GM18951 (cell line): Measurements from ENCODE around the gene SLCO4A1.

Source experiments
- POLR2A ChIP-seq: IDR thresholded peaks from 4 replicates; pipeline ENCODE4 v1.6.1; 2011; ENCODE audit warnings: mild to moderate bottlenecking; ENCODE audit not compliant: insufficient read length, insufficient read depth; ENCODE audit errors: extremely low read depth
- in situ Hi-C: fragments of 300-500 bp; cut with MboI; formaldehyde crosslinking; loops from one replicate; pipeline ENCODE4 v1.12.0; 2022; ENCODE audit warnings: low sequenced_read_pairs, mixed read lengths, inconsistent platforms; ENCODE audit not compliant: unreplicated experiment

Gene SLCO4A1

GRCh38 chr20:62603021-62603906, 39.0 kb upstream of the SLCO4A1 start:
- in situ Hi-C loops = no loop called here
- TF ChIP-seq POLR2A = no peak

- TF ChIP-seq POLR2A = no peak
- in situ Hi-C loops = no loop called here
Observed at GRCh38 chr20:62603907-62604785, 38.2 kb upstream of the SLCO4A1 start.

- no peak for TF ChIP-seq POLR2A
- in situ Hi-C loops = no loop called here
Observed at GRCh38 chr20:62604796-62605195, 37.5 kb upstream of the SLCO4A1 start.

GRCh38 chr20:62605236-62605943, 36.9 kb upstream of the SLCO4A1 start:
- TF ChIP-seq POLR2A = no peak
- in situ Hi-C loops = no loop called here

GRCh38 chr20:62606016-62606415, 36.3 kb upstream of the SLCO4A1 start:
- in situ Hi-C loops = no loop called here
- no peak for TF ChIP-seq POLR2A

- TF ChIP-seq POLR2A = no peak
- in situ Hi-C loops = no loop called here
Observed at GRCh38 chr20:62606551-62607201, 35.6 kb upstream of the SLCO4A1 start.

- TF ChIP-seq POLR2A = no peak
- in situ Hi-C loops = no loop called here
Observed at GRCh38 chr20:62607366-62608217, 34.7 kb upstream of the SLCO4A1 start.

- in situ Hi-C loops = no loop called here
- TF ChIP-seq POLR2A = no peak
Observed at GRCh38 chr20:62608218-62608565, 34.1 kb upstream of the SLCO4A1 start.

GRCh38 chr20:62609279-62609720, 33.0 kb upstream of the SLCO4A1 start:
- in situ Hi-C loops = no loop called here
- TF ChIP-seq POLR2A = no peak

- no peak for TF ChIP-seq POLR2A
- in situ Hi-C loops = no loop called here
Observed at GRCh38 chr20:62609811-62610757, 32.2 kb upstream of the SLCO4A1 start.

- TF ChIP-seq POLR2A = no peak
- in situ Hi-C loops = no loop called here
Observed at GRCh38 chr20:62611012-62611411, 31.3 kb upstream of the SLCO4A1 start.

GRCh38 chr20:62611819-62612218, 30.5 kb upstream of the SLCO4A1 start:
- in situ Hi-C loops = no loop called here

More at GRCh38 chr20:62611819-62612218, 30.5 kb upstream of the SLCO4A1 start:
- TF ChIP-seq POLR2A = no peak
